NCI-H1105 (cell line): ENCODE data around the gene UBA52.
"Not testable (repeated sequence)": the region's sequence is repeated elsewhere in the genome, so short reads cannot be mapped to it uniquely, and the experiment has no call there.

Experiments
- DNase-seq: peaks from one replicate; lab custom pipeline; 2025; lab: John Stamatoyannopoulos, UW

The UBA52 gene

DNA sequence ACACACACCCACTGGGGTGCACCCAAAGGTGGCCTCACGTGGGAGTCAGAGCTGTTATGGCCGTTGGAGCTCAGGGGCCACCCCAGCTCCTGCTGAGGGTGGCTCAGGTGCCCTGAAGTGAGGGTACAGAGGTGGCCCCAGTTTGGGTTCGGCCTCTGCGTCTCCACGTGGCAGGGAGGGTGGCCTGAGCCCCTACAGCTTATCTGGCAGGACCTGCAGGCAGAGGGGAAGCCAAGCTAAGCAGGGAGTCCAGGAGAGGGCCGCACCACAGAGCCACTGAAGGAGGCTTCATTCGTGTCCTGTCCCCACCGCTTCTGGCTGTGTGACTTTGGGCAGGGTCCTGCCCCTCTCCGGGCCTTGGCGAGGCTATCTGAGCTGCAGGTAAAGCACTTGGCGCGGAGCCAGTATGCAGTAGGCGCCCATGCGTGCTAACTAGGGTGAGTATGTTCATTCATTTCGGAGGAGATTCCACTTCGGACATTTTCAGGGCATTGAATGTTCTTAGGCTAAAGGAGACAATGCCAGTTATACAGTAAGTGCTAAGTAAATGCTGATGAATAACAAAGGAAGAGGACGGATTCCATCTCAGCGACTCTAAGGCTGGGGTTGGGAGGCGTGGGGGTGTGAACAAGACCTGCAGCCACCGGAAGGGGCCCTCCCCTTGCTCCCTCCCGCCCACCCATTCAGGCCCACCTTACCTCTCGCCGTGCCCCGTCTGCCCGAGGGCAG lies 21.9 kb downstream of the UBA52 start:
- DNase-seq, result no peak

GRCh38 chr19:18594096-18594823 lies 22.6 kb downstream of the UBA52 start:
- peak; percentile 54 for DNase-seq

DNA sequence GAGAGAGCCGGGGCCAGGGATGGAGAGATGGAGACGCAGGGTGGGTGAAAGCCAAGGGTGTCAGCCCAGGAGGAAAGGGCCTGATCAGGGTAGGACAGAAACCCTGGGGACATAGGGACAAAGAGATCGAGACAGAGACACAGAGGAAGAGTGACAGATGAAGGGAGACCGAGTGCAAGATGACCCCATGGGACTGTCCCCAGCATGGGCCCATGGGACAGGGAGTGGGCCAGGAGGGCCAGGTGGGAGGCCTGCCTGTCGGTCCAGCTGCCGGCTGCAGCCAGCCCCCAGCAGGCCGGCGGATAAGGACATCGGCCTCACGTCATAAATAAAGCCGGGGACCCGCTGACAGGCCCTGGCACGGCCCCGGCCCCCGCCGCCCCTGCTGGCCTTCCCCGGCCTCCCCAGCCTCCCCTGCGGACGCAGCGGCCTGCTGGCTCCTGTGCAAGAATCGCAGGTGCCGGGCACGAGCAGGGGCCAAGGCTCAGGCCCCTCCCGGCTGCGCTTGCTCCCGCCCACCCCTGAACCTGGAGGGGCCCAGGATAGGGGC lies 23.2 kb downstream of the UBA52 start:
- no peak for DNase-seq

DNA sequence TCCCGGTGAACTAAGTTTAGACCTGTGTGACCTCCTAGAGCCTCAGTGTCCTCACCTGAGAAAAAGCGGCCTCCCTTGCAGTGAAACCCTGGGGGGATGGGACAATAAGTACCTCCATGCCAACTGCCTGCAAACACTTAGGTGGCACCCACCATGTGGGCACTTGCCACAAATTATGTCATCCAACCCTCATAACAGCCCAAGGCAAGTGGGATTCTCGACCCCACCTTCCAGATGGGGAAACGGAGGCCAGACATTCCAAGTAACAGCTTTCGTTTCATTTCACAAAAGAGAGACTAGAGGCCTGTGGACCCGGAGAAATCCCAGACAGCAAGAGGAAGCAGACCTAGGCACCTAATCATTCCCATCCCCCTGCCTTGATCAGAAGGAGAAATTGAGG lies 23.8 kb downstream of the UBA52 start:
- DNase-seq, result no peak

DNA sequence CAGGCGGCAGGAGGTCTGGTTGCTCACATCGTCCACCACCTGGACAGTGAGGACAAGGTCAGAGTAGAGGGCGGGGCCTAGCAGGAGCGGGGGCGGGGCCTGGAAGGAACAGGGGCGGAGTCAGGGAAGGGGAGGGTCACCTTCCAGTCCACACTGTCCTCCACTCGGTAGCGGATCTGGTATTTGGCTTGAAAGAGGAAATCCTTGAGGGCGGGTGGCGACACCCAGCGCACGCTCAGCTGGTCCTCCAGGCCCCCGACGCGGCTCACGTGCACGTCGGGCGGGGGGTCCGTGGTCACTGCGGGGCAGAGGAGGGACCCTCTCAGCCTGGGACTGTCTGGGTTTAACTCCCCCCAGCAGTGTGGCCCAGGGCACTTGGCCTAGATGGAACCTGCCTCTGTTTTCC lies 25.1 kb downstream of the UBA52 start:
- no peak for DNase-seq

GRCh38 chr19:18597809-18598660 lies 26.4 kb downstream of the UBA52 start:
- no peak for DNase-seq

- DNase-seq, result no peak
Measured at GRCh38 chr19:18599485-18599884, 27.8 kb downstream of the UBA52 start.

DNA sequence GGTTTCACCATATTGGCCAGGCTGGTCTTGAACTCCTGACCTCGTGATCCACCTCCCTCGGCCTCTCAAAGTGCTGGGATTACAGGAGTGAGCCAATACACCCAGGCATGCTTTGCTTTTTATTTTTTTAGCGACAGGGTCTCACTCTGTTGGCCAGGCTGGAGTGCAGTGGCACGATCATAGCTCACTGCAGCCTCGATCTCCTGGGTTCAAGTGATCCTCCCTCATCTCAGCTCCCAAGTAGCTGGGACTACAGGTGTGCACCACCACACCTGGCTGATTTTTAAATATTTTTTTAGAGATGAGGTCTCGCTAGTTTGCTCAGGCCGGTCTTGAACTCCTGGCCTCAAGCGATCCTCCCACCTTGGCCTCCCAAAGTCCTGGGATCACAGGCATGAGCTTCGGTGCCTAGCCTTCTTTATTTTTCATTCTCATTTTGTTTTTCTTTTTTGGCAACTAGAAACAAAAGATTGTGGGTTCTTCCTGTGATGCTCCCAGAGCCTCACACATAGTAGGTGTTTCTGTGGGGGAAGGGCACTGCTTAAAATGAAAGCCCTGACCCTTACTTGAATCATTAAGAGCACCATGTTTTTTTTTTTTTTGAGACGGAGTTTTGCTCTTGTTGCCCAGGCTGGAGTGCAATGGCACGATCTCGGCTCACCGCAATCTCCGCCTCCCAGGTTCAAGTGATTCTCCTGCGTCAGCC lies 29.2 kb downstream of the UBA52 start:
- DNase-seq, result not testable (repeated sequence)

- no peak for DNase-seq
Measured at GRCh38 chr19:18601875-18602274, 30.2 kb downstream of the UBA52 start.

DNA sequence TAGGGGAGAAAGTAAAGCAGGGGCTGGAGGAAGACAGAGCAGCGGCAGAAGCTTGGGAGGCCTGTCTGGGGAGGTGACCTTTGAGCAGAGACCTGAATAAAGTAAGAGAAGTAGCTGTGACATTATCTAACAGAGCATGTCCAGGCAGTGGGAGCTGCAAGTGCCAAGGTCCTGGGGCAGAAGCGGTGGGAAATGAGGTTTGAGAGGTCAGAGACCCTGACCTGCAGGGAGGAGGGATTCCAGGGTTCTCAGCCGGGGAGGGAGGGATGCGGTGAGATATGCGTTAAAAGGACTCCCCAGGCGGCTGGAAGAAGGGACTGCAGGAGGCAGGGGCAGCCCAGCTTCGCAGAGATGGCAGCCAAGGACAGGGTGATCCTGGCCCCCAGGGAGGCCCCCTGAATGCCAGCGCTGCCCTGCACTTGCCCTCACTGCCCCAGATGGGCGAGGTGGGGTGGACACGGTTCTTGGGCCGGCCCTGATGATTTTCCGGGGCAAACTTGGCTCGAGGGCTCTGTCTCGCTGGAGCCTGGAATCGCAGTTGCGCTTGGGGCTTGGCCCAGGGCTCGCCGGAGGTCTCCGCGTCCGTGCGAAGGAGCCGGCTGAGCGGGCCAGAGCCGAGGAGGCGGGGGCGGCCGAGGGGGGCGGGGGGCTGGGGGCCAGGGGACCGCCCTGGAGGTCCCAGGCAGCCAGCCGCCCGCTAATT lies 31.7 kb downstream of the UBA52 start:
- no peak for DNase-seq

- DNase-seq, result no peak
Measured at GRCh38 chr19:18603958-18604819, 32.5 kb downstream of the UBA52 start.

GRCh38 chr19:18604820-18605159 lies 33.1 kb downstream of the UBA52 start:
- DNase-seq, result no peak

DNA sequence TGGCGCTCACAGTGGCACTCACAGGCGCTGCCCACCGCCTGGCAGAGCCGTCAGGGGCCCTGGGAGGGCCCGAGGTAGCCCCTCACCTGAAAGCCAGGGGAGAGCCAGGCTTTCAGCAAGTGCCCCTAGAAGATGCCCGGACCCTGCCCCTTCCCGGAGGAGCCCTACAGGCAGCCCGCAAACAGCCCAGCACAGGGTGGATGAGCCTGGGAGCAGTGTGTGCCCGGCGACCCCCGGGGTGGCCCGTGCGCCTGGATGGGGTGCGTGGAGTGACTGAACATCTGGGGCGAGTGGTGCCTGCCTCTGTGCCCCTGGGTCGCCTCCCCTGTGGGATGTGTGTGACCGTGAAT lies 33.5 kb downstream of the UBA52 start:
- no peak for DNase-seq

- no peak for DNase-seq
Measured at GRCh38 chr19:18605546-18606280, 34.1 kb downstream of the UBA52 start.

DNA sequence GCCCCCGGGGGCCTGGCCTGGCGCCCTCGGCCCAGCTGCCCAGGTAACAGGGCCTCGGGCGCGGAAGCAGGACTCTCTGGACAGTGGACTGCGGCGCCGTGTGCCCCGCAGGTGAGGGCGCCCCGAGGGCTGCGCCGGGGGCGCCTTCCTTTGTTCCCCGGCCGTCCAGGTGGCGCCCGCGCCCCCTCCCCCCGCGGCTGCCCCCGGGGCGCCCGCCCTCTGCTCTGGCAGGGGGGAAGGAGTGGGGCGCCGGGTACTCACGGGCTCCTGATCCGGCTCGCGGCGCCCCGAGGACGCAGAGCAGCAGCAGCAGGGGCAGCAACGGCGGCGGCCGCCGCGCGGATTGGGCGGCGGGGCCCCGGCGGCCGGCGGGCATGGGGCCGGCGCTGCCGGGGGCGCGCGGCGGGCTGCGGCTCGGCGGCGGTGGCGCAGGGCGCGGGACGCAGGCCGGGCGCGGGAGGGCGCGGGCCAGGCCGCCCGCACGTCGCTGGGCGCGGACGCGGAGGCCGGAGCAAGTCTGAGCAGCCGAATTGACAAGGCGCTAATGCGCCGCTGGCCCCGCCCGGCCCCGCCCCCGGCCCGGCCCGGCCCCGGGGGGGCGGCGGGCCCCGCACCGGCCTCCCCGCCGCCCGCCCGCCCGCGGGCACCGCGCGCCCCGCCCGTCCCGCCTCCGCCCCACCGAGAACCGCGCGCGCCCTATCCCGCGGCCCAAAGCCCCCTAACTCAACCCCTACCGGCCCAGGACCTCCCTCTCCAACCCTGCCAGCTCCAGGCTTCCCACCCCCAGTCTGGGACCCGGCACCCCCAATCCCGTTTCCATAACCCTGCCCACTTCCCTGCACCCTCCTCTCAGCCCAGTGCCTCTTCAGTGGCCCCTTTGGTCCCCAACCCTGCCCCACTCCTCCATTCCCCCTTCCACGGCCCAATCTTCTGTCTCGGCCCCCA lies 34.9 kb downstream of the UBA52 start, which contains the start of gene CRLF1:
Gene CRLF1 (minus strand): TSS at position 519 of the 945 bp plus-strand sequence. CDS start 143 bp downstream, at position 376.
- DNase-seq, result no peak

DNA sequence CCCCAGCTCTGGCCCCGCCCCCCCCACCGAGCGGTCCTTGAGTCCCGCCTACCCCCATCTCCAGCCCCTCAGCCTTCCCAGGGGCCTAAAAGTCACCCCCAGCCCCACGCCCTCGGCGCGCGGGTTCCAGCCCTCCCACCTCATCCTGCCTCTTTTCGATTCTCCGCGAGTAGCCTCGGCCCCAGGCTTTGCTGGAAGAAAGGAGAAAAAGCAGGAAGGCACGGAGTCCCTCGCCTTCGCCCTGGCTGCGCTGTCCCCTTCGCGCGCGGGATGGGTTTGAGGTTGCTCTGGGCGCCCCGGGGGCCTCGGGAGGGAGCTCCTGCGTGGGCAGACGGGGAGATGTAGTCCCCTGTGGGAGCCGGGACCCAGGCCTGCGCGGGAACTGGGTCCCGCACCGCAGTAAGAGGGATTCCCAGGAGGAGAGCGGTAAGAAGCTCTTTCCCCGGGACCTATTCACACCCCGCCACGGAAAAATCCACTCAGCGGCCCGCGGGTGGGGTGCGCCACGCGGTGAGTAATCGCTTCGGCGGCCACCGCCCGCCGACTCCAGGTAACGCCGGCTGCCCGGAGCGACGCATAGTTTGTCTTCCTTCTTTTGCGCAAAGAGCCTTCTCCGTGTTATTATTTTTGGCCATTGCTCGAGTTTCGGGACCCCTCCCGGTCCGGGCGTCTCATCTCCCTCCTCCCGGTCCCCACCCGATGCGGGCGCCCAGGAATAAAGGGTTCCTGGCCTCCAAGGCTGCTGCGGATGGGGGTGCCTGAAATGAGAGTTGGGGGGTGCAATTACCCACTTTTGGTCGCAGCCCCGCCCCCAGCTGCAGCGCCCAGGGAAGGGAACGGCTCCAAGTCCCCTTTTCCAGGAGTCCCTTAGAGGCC lies 35.8 kb downstream of the UBA52 start:
- DNase-seq, result no peak

- DNase-seq, result no peak
Measured at GRCh38 chr19:18608102-18608804, 36.6 kb downstream of the UBA52 start.
